ENCODE data around the gene RRAS2.

The RRAS2 gene

DNA sequence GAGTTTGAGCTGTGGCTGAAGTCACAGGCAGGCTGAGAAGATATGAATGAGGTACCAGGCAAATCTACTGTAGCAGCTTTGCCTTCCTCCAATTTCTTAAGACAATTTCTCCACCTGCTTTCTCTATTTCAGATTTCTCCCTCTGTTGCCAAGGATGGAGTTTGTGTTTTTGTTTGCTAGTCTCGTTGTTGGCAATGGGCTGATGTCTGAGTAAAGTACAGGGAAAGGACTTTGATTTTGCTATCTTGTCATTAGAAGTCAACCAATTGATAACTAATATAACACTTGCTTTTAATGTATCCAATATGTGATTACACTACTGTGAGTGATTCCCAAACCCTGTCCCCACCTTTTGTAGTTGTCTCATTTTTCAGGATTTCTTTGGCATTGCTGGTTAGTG, 40.1 kb upstream of the RRAS2 start:
- no peak overlapping the region for H2AFZ ChIP-seq (ENCODE audit: low read length)
- H3F3A ChIP-seq (ENCODE audit: insufficient read depth, low read length) = no peaks in the 10 kb centered on the region
- no peaks in the 10 kb centered on the region for H3K9me2 ChIP-seq (replicated peaks; ENCODE audit: insufficient read depth, low read length)
- no peaks in the 10 kb centered on the region for H3K79me2 ChIP-seq (ENCODE audit: low read length)
- no peaks in the 10 kb centered on the region for H3K27me3 ChIP-seq (replicated peaks; ENCODE audit: insufficient read depth, low read length)
- H3K27ac ChIP-seq (ENCODE audit: low read length) = no peak overlapping the region
- no peaks in the 10 kb centered on the region for H3K36me3 ChIP-seq (replicated peaks; ENCODE audit: insufficient read depth, low read length)
- no peaks in the 10 kb centered on the region for H4K20me1 ChIP-seq (ENCODE audit: insufficient read depth, low read length)
- TF ChIP-seq, protein P1, sequence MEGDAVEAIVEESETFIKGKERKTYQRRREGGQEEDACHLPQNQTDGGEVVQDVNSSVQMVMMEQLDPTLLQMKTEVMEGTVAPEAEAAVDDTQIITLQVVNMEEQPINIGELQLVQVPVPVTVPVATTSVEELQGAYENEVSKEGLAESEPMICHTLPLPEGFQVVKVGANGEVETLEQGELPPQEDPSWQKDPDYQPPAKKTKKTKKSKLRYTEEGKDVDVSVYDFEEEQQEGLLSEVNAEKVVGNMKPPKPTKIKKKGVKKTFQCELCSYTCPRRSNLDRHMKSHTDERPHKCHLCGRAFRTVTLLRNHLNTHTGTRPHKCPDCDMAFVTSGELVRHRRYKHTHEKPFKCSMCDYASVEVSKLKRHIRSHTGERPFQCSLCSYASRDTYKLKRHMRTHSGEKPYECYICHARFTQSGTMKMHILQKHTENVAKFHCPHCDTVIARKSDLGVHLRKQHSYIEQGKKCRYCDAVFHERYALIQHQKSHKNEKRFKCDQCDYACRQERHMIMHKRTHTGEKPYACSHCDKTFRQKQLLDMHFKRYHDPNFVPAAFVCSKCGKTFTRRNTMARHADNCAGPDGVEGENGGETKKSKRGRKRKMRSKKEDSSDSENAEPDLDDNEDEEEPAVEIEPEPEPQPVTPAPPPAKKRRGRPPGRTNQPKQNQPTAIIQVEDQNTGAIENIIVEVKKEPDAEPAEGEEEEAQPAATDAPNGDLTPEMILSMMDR (IDR thresholded peaks at IDR 0.05; ENCODE audit: low read length) = no peak
- TF ChIP-seq EZH2 (optimal IDR thresholded peaks at IDR 0.05; ENCODE audit: low read depth, low read length) = no peak
- H3K9me3 ChIP-seq (replicated peaks; ENCODE audit: insufficient read depth, low read length) = no peaks in the 10 kb centered on the region
- no peak for DNase-seq
- no peak overlapping the region for H3K4me3 ChIP-seq (ENCODE audit: low read length)
- no peak overlapping the region for H3K4me2 ChIP-seq (ENCODE audit: low read depth, low read length)
- H3K4me1 ChIP-seq (ENCODE audit: low read length) = no peaks in the 10 kb centered on the region
- H3K9ac ChIP-seq (ENCODE audit: low read length) = no peak overlapping the region

DNA sequence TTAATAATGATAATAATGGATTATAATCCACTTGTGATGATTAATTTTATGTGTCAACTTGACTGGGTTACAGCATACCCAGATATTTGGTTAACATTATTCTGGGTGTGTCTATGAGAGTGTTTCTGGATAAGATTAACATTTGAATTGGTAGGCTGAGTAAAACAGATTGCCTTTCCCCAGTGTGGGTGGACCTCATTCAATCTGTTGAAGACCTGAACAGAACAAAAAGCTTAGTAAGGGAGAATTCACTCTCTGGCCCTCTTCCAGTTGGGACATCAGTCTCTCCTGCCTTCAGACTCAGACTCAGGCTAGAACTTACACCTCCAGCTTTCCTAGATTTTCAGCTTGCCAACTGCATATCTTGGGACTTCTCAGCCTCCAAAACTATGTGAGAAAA, 37.3 kb upstream of the RRAS2 start:
- no peak overlapping the region for H3K4me3 ChIP-seq (ENCODE audit: low read length)
- no peaks in the 10 kb centered on the region for H3K9me3 ChIP-seq (replicated peaks; ENCODE audit: insufficient read depth, low read length)
- H3F3A ChIP-seq (ENCODE audit: insufficient read depth, low read length) = no peaks in the 10 kb centered on the region
- no peak overlapping the region for H3K9ac ChIP-seq (ENCODE audit: low read length)
- H3K79me2 ChIP-seq (ENCODE audit: low read length) = no peaks in the 10 kb centered on the region
- no peak for TF ChIP-seq EZH2 (optimal IDR thresholded peaks at IDR 0.05; ENCODE audit: low read depth, low read length)
- TF ChIP-seq, protein P1 (IDR thresholded peaks at IDR 0.05; ENCODE audit: low read length) = no peak
- TF ChIP-seq EZH2phosphoT487 (IDR thresholded peaks at IDR 0.05; ENCODE audit: low read length) = no peak
- no peak overlapping the region for H2AFZ ChIP-seq (ENCODE audit: low read length)
- no peak overlapping the region for H3K27ac ChIP-seq (ENCODE audit: low read length)
- H4K20me1 ChIP-seq (ENCODE audit: insufficient read depth, low read length) = no peaks in the 10 kb centered on the region
- no peaks in the 10 kb centered on the region for H3K36me3 ChIP-seq (replicated peaks; ENCODE audit: insufficient read depth, low read length)
- no peaks in the 10 kb centered on the region for H3K4me1 ChIP-seq (ENCODE audit: low read length)
- H3K4me2 ChIP-seq (ENCODE audit: low read depth, low read length) = no peak overlapping the region
- no peaks in the 10 kb centered on the region for H3K9me2 ChIP-seq (replicated peaks; ENCODE audit: insufficient read depth, low read length)
- no peak for DNase-seq
- H3K27me3 ChIP-seq (replicated peaks; ENCODE audit: insufficient read depth, low read length) = no peaks in the 10 kb centered on the region

DNA sequence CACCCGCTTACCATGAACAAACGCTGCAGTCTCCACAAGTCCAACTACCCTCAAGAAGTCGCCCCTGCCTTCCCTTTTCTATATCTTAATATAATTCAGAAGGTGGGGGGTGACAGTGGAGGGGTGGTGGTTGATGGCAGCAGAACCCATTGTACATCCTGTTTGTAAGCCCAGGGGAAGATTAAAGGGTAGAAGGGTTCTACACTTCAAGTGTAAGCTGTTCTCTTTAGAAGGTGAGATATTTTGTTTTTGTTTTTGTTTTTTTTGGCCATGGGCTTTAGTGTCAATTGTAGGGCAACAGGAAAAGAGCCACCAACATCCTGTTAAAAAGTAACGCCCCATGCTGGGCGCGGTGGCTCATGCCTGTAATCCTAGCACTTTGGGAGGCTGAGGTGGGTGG, 34.9 kb upstream of the RRAS2 start:
- Histone ChIP-seq H2AFZ (ENCODE audit: low read length) (no peak overlapping the region), H3K27me3 (replicated peaks; ENCODE audit: insufficient read depth, low read length) (no peaks in the 10 kb centered on the region), H3K4me3 (ENCODE audit: low read length) (no peak overlapping the region), H3F3A (ENCODE audit: insufficient read depth, low read length) (no peaks in the 10 kb centered on the region), H4K20me1 (ENCODE audit: insufficient read depth, low read length) (no peaks in the 10 kb centered on the region), H3K9me3 (replicated peaks; ENCODE audit: insufficient read depth, low read length) (no peaks in the 10 kb centered on the region), H3K9me2 (replicated peaks; ENCODE audit: insufficient read depth, low read length) (no peaks in the 10 kb centered on the region), H3K9ac (ENCODE audit: low read length) (no peak overlapping the region), H3K79me2 (ENCODE audit: low read length) (no peaks in the 10 kb centered on the region), H3K36me3 (replicated peaks; ENCODE audit: insufficient read depth, low read length) (no peaks in the 10 kb centered on the region), H3K27ac (ENCODE audit: low read length) (no peak overlapping the region), H3K4me1 (ENCODE audit: low read length) (no peaks in the 10 kb centered on the region), H3K4me2 (ENCODE audit: low read depth, low read length) (no peak overlapping the region)
- TF ChIP-seq EZH2 (optimal IDR thresholded peaks at IDR 0.05; ENCODE audit: low read depth, low read length) = no peak
- no peak for TF ChIP-seq EZH2phosphoT487 (IDR thresholded peaks at IDR 0.05; ENCODE audit: low read length)
- TF ChIP-seq, protein P1 (IDR thresholded peaks at IDR 0.05; ENCODE audit: low read length) = no peak
- no peak for DNase-seq
